ENCODE results near the gene FBN2.
"Not testable (repeated sequence)": the region's sequence is repeated elsewhere in the genome, so short reads cannot be mapped to it uniquely, and the experiment has no call there.

Gene FBN2

DNA sequence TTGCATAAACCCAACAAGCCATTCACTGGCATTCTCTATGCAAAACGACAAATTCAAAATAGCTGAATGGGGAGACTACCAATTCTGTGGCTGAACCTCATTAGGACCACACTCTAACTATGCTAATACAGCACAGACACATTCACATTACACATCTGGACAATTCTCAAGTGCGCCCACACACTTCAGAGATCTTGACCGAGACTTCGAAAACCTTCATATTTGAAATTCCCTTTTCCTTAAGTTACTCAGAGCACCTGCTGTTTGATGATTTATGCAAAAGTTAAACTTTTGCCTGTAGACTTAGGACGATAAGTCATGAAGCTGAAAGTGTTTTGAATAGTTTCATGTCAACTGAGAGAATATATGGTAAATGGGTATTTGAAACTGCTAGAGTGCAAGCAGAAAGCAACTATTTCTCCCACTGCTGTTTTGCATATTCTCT is 111.9 kb downstream of the FBN2 start:
- no peak for DNase-seq (ENCODE audit: low read depth in 2 of 2)

DNA sequence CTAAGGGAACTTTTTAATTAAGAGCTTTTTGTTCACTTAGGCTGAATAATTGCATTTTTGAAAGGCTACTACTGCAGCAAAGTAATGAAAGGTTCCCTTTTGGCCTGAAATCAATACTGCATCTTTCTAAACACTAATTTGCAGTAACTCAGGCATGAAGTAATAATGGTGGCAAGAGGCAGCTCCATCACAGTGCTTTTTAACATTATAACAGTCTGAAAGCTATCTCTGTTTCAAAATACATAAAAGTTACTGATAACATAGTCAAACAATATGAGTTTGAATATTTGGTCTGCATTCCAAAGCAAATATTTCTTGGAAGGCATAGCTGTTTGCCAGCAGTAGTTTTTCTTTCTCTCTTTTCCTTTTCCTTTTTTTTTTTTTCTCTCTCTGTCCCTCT is 113.4 kb downstream of the FBN2 start:
- DNase-seq (ENCODE audit: low read depth in 2 of 2) = no peak

DNA sequence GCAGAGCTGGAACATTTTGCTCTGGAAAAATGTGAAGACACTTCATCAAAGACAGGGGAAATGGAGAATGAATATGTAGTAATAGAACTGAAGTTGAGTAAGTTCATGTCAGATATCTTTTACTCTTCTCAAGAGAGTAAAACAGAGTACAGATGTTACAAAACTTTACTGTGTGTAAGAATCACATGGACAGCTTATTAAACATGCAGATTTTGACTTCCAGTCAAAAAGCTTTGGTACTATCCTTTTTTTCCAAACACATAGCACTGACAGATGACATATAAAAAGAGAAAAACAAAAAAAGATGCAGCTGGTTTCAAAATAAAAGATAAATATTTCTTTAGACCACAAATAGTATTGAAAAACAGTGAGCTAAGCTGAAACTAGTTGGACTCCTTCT is 115.4 kb downstream of the FBN2 start:
- no peak for DNase-seq (ENCODE audit: low read depth in 2 of 2)

GRCh38 chr5:128414469-128414868 is 123.6 kb downstream of the FBN2 start:
- no peak for DNase-seq (ENCODE audit: low read depth in 2 of 2)

DNA sequence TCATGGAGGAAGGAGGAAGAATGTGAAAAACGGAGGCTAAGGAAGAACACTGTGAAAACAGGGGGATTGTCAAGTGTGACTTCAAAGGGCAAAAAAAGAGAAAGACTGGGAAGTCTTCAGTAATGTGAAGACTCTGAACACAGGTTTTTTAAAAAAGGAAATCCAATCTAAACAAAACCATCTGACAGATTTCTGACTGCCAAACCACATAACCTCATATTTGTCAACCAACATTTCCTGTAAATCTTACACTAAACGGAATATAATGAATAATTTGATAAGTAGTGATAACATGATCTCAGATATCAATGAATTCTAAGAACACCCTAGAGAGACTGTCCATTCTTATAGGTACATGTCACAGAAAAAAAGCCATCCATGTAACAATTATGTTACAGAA is 124.7 kb downstream of the FBN2 start:
- no peak for DNase-seq (ENCODE audit: low read depth in 2 of 2)

GRCh38 chr5:128412145-128412930 is 125.7 kb downstream of the FBN2 start:
- DNase-seq (ENCODE audit: low read depth in 2 of 2) = no peak

DNA sequence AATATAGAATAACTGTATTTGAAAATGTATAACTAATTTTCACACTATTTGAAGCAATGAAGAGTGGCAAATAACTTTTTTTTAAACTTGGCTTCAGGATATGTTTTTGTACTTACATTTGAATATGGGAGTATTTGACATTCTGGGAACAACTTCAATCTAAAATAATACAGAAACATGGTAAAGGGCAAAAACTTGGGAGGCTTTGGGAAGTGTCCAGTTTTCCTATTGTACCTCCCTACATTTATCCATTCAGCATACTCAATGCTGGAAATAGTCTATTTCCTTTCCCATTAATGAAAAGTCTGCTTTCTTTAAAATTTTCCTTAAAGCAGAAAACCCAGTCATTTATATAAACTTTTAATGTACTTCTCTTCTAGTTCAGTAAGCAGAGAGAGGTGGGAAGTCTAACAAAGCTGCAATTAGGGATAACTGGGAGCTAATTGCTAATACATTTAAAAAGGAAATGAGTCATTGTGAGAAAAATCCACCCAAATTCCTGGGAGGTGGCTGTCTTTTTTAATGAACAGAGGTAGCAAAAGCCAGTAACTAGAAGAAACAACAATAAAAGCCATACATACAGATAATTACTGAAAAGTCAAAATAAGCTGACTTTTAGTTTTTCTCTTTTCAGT is 128.8 kb downstream of the FBN2 start:
- no peak for DNase-seq (ENCODE audit: low read depth in 2 of 2)

DNA sequence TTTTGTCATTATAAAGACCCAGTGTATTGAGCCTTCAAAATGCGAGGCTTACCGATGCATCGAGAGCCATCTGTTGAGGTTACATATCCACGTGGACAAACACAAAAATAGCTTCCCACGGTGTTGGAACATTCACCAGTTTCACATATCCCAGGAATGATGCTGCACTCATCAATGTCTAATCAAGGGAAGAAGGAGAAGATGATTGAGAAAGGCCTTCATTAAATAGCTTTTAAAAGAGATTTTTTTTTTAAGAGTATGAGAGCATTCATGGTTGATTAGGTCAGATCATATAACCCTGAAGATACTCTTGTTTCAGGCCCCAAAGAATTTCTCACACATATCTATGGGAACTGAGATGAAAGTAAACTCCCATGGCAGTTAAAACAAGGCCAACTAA is 129.4 kb downstream of the FBN2 start:
- DNase-seq (ENCODE audit: low read depth in 2 of 2) = no peak

GRCh38 chr5:128407944-128408343 is 130.1 kb downstream of the FBN2 start:
- DNase-seq (ENCODE audit: low read depth in 2 of 2) = no peak

DNA sequence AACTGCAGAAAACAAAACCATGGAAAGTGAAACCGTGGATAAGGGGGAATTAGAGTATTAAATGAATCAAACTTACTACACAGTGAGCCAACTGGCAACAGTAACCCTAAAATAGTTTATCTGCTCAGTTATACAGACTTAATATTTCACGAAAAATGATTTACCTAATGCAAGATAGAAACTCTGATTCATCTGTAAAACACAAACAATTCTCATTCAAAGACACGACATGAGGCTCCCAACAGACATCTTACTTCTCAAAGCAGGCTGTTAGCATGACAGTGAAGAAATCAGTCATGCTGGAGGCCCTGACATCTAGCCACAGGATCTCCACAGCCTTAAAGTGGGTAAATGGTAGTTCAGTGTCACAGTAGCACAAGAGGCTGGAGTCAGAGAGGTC is 131.2 kb downstream of the FBN2 start:
- DNase-seq (ENCODE audit: low read depth in 2 of 2) = no peak

GRCh38 chr5:128405159-128405558 is 132.9 kb downstream of the FBN2 start:
- no peak for DNase-seq (ENCODE audit: low read depth in 2 of 2)

- DNase-seq (ENCODE audit: low read depth in 2 of 2) = no peak
Measured at GRCh38 chr5:128403333-128403732, 134.7 kb downstream of the FBN2 start.

DNA sequence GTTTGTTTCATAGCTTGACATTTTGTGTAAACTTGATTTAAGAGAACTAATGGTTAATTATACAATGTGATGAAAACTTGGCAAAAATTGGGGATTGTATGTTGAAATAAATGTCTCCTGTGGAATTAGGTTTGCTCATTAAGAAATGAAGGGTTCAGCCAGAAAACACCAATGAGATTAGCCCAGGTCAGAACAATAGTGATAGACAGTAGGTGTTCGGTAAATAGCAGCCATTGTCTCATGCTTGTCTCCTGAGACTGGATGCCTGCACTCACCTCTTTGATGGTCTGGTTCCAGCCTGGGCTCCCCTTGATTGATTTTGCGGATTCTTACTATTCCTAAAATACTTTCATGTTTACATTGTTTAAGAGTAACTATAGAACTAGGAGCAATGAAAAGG is 135.5 kb downstream of the FBN2 start:
- DNase-seq (ENCODE audit: low read depth in 2 of 2) = no peak

DNA sequence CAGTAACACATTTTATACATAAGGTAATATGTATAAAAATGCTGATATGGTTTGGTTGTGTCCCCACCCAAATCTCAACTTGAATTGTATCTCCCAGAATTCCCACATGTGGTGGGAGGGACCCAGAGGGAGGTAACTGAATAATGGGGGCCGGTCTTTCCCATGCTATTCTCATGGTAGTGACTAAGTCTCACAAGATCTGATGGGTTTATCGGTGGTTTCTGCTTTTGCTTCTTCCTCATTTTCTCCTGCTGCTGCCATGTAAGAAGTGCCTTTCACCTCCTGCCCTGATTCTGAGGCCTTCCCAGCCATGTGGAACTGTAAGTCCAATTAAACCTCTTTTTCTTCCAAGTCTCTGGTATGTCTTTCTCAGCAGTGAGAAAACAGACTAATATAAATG is 137.3 kb downstream of the FBN2 start:
- not testable (repeated sequence) for DNase-seq (ENCODE audit: low read depth in 2 of 2)

DNA sequence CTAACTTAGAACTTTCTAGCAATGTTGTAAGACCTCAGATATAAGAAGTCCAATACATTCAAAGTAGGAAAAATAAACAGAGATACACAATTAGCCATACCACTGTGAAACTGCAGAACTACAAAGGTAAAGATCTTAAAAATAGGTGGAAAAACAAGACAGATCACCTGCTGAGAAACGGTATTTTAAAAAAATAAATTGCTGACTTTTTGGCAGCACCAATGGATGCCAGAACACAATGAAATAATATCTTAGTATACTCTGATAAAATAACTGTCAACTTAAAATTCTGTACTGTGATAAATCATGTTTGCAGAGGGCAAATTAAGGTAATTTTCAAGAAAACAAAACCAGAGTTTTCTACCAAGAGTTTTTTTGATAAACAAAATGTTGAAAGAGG is 138.9 kb downstream of the FBN2 start:
- no peak for DNase-seq (ENCODE audit: low read depth in 2 of 2)

- no peak for DNase-seq (ENCODE audit: low read depth in 2 of 2)
Measured at GRCh38 chr5:128397876-128398275, 140.2 kb downstream of the FBN2 start.

GRCh38 chr5:128395073-128395472 is 143.0 kb downstream of the FBN2 start:
- DNase-seq (ENCODE audit: low read depth in 2 of 2) = no peak

GRCh38 chr5:128384068-128384467 is 154.0 kb downstream of the FBN2 start:
- no peak for DNase-seq (ENCODE audit: low read depth in 2 of 2)

- no peak for DNase-seq (ENCODE audit: low read depth in 2 of 2)
Measured at GRCh38 chr5:128380337-128380736, 157.7 kb downstream of the FBN2 start.

DNA sequence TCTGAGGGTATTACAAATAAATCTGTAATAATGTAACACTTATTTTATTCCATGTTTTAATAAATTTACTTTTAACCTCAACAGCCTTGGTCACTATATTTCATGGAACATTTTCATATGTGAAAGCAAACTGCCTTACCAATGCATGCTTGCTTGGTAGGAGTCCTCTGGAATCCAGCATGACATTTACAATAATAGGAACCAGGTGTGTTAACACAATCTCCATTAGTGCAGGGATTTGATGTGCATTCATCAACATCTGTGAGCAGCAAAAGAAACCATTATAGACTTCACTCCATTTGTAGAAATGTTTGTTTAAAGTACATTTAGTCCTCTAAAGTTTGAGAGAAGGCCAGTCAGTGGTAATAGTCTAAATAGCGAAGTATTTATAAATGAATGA is 159.4 kb downstream of the FBN2 start:
- no peak for DNase-seq (ENCODE audit: low read depth in 2 of 2)

- no peak for DNase-seq (ENCODE audit: low read depth in 2 of 2)
Measured at GRCh38 chr5:128378196-128378595, 159.8 kb downstream of the FBN2 start.

- DNase-seq (ENCODE audit: low read depth in 2 of 2) = no peak
Measured at GRCh38 chr5:128376577-128376976, 161.5 kb downstream of the FBN2 start.

- DNase-seq (ENCODE audit: low read depth in 2 of 2) = no peak
Measured at GRCh38 chr5:128366147-128366546, 171.9 kb downstream of the FBN2 start.

DNA sequence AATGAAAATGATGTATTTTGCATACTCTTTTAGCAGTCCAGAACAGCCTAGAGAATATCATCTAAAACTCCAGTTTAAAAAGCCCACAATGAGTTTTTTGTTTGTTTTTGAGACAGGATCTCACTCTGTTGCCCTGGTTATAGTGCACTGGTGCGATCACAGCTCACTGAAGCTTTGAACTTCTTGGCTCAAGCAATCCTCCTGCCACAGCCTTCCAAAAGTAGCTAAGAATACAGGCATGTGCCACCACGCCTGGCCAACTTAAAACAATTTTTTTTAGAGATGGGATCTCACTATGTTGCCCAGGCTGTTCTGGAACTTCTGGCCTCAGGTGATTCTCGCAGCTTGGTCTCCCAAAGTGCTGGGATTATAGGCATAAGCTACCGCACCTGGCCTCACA is 175.7 kb downstream of the FBN2 start:
- DNase-seq (ENCODE audit: low read depth in 2 of 2) = no peak
